Stimulated activated CD4-positive, alpha-beta T cell treated with anti-CD3 and anti-CD28 coated beads, Interleukin-2, amount 100 ng/mL, for 24 hours (primary cell): ENCODE measurements around the gene GAB2.
"Not testable (repeated sequence)": the region's sequence is repeated elsewhere in the genome, so short reads cannot be mapped to it uniquely, and the experiment has no call there.

Experiments used
- DNase-seq, 2 donors: peaks; one replicate each; pipeline ENCODE4 v3.0.0-alpha.2; 2020

Gene GAB2

DNA sequence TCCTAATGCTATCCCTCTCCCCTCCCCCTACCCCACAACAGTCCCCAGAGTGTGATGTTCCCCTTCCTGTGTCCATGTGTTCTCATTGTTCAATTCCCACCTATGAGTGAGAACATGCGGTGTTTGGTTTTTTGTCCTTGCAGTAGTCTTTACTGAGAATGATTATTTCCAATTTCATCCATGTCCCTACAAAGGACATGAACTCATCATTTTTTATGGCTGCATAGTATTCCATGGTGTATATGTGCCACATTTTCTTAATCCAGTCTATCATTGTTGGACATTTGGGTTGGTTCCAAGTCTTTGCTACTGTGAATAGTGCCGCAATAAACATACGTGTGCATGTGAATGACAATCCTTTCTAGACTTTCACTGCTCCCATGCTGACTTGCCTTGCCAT, 241.8 kb downstream of the GAB2 start:
- DNase-seq = not testable (repeated sequence)

DNA sequence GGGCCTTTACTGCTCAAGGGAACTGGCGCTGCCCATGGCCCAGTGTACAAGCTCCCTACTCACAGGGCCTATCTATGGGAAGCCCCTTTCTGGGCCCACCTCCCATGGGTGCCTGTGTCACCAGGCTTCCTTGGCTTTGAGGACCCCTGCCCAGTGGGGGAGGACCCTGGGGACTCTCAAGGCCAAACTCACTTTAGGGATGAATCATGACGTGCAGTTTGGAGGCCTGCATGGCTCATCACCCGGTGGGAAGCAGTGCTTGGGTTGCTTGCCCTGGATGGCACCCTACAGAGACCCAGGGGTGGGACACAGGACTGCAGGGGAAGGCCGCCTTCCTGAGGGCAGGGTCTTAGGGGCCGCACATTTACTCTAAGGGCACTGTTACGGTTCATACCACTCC, 245.7 kb downstream of the GAB2 start:
- DNase-seq = no peak

DNA sequence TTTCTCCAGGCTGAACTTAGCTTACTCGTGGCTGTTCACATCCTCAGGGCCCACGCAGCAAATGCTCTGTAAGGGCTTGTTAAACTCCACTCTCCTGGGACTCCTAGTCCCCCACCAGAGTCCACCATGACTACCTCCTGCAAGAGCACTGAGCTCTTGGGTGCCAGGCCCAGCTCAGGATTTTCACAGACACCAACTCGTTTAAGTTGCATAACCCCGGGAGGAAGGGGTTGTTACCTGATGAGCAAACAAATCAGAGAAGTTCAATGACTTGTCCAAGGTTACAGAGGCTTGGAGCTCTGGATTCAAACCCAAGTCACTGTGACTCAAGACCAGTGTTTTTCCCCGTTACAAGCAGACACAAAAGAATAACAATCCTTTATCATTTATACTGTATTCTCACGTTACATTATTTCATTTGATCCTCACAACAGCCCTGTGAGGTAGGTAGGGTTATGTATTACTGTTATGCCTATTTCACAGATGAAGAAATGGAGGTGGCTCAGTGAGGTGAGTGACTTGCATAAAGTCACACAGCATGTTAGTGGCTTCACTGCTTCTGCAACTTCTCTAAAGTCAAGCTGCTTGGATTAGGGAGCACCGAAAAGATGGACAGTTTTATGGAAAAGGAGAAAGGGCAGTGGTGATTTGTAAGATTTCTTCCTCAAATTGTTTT, 246.6 kb downstream of the GAB2 start:
- DNase-seq = no peak

DNA sequence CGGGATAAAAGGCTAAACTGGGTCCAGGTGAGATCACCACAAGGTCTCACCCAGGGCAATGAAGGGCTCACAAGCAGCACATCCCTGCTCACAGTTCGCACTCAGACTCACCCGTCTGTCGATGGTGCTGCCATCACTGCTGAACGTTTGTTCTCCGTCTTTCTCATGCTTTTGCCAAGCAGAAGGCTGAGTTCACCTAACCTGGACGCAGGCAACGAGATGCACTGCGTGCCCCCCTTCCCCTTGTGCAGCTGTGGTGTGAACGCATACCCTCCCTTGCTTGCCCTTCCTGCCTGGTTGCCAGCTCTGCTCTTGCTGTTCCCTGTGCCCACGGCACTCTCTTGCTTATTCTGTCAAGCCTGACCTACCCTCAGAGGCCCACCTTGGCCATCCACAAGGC, 247.2 kb downstream of the GAB2 start:
- DNase-seq = no peak

DNA sequence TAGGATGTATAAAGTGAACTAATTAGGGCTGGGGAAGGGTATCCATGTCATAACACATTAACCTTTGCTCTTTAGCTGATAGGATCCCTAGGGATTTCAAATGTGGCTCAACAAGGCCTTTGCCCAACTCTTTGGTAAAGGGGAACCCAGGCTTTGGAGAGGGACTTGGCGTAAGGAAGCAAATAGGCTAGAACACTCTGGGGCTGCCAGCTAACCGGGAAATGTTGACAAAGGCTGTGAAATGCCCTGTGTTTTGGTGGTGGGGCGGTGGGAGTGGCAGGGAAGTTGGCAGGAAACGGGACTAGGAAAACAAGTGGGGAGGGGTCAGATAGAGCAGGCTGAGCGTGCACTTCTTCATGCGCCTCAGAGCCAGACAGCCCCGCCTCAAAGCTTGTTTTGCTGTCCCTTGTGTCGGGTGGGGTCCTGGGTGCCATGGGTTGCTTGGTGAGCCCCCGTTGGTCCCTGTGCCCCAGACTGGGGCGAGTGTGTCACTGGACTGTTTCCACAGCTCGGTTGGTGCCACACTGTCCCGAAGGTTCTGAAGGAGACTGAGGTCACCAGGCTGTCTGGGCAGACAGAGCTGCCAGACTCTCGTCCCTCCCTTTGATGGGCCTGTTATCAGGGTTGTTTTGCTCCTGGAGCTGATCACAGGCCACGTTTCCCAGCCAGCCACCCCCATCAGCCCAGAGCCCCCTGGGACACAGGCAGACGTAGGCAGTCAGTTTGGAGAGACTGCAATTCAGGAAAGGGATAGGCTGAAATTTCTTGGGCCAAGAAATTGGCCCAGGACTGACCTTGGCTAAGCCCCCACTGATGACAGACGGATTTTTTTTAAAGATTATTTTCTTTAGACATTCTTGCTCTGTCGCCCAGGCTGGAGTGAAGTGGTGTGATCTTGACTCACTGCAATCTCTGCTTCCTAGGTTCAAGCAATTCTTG, 248.8 kb downstream of the GAB2 start:
- no peak for DNase-seq

DNA sequence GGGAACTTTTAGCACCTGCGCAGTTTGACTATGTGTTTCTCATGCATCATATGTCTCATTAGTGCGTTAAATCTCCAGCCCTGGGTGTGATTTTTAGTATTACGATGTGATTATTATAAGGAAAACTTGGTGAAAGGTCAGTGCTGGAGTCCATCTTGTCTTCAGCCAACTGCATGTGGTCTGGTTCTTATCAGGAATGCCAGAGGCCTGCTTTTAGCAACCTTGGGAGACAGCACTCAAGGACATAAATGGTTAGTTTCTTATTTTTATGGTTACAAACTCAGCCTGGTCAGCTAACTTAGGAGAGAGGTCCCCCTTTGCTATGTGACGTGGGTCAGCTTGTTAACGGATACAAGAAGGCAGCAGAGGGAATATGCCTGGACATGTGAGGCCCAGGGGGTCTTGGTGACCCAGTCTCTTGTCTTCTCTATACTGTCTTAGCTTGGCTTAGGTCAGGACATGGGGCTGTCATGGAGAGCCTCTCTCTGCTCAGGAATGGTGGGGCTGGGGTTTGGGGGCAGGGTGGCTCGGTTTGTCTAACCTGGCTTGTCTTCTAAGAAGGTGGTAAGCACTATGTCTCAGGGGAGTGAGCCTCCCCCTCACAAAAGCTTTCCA, 250.7 kb downstream of the GAB2 start:
- no peak for DNase-seq
